K562 (cell line): ENCODE data around the gene ALDOB. TPM values are rescaled to one million over a fixed set of nuclear protein-coding genes. Genes with fewer than 3 reads are reported as not detected.

Source experiments
- FOXK1 ChIP-seq: sonication (generic); formaldehyde crosslinking; IDR thresholded peaks from 2 replicates; pipeline ENCODE4 v1.8.0; 2022; ENCODE audit warnings: missing genetic modification reagents, mild to moderate bottlenecking, borderline replicate concordance
- HDAC8 ChIP-seq: fragments of 450-650 bp; IDR thresholded peaks from 2 replicates; pipeline ENCODE4 v1.6.1; 2016; ENCODE audit warnings: mild to moderate bottlenecking, missing genetic modification characterization, moderate library complexity, missing compliant biosample characterization
- HNRNPLL ChIP-seq: fragments of 200-400 bp; formaldehyde crosslinking; IDR thresholded peaks from 2 replicates; pipeline ENCODE4 v1.6.1; 2017; ENCODE audit warnings: low read length, low read depth, mild to moderate bottlenecking; ENCODE audit not compliant: poor library complexity, severe bottlenecking
- HSF4 ChIP-seq: fragments of 250-450 bp; sonication (Bioruptor Pico); IDR thresholded peaks from 2 replicates; pipeline ENCODE4 v2.1.2; 2022; ENCODE audit warnings: mild to moderate bottlenecking, moderate library complexity, borderline replicate concordance
- NFRKB ChIP-seq: fragments of 450-650 bp; IDR thresholded peaks from 2 replicates; pipeline ENCODE4 v1.6.1; 2016; ENCODE audit warnings: low read depth
- PYGO2 ChIP-seq: fragments of 450-650 bp; IDR thresholded peaks from 2 replicates; pipeline ENCODE4 v1.6.1; 2016; ENCODE audit warnings: mild to moderate bottlenecking, missing genetic modification characterization, moderate library complexity, missing compliant biosample characterization
- RBM25 ChIP-seq: fragments of 200-400 bp; formaldehyde crosslinking; IDR thresholded peaks from 2 replicates; pipeline ENCODE4 v1.6.1; 2018; ENCODE audit warnings: low read length, low read depth, moderate library complexity; ENCODE audit not compliant: severe bottlenecking
- SIN3A ChIP-seq, 2 experiments: fragments of 150-350 bp in 1 of 2; IDR thresholded peaks; 2 replicates each; pipeline ENCODE4 v1.6.1; 2011 to 2016; ENCODE audit warnings: borderline replicate concordance in 2 of 2, low read depth in 2 of 2, low read length in 2 of 2, mild to moderate bottlenecking in 2 of 2, moderate library complexity in 2 of 2; ENCODE audit not compliant: control insufficient read depth in 1 of 2
- TBL1XR1 ChIP-seq, 2 experiments: IDR thresholded peaks; 2 replicates each; pipeline ENCODE4 v1.6.1; 2012; ENCODE audit warnings: improper control_type of control experiment in 2 of 2, low read length in 2 of 2, mild to moderate bottlenecking in 1 of 2
- TCF7L2 ChIP-seq: fragments of 150-350 bp; IDR thresholded peaks from 2 replicates; pipeline ENCODE4 v1.6.1; 2016; ENCODE audit warnings: low read depth, mild to moderate bottlenecking, low read length, moderate library complexity
- TRIM24 ChIP-seq, 2 experiments: fragments of 450-650 bp; IDR thresholded peaks; 2 replicates each; pipeline ENCODE4 v1.6.1; 2016
- ZNF668 ChIP-seq: fragments of 250-450 bp; sonication (Bioruptor Pico); IDR thresholded peaks from 2 replicates; pipeline ENCODE4 v1.8.0; 2022; ENCODE audit warnings: mild to moderate bottlenecking, inconsistent platforms
- polyA plus RNA-seq, 8 experiments: library from polyadenylated mRNA; depleted of rRNA in 4 of 8; stranded (reverse) in 5 of 8; unstranded in 3 of 8; fragments of >200 nt; fragmentation: Nextera tagmentation in 2 of 8; fragmentation: Illumina TruSeq in 1 of 8; extraction: Ambion mirVana in 2 of 8; extraction: Trizol in 1 of 8; gene quantifications; 2 replicates each; pipeline versions ENCODE4 v1.2.1 to v1.2.3, GENCODE V29; 2011 to 2014; ENCODE audit warnings: inconsistent platforms in 1 of 8, missing spikeins in 1 of 8
- total RNA-seq, 7 experiments: library from RNA; depleted of rRNA in 6 of 7; stranded (reverse); fragments of >200 nt in 6 of 7; fragmentation: Illumina TruSeq in 2 of 7; extraction: Trizol in 2 of 7; gene quantifications; 2 replicates each; pipeline versions ENCODE4 v1.2.1 to v1.2.3, GENCODE V29; 2011 to 2021; ENCODE audit warnings: low replicate concordance in 1 of 7
- TF ChIP-seq, protein P1 (sequence below): sonication (generic); formaldehyde crosslinking; IDR thresholded peaks from 2 replicates; pipeline ENCODE4 v1.8.0; 2022; ENCODE audit warnings: mild to moderate bottlenecking, missing genetic modification reagents
- TF ChIP-seq, protein P2 (sequence below), 2 experiments: IDR thresholded peaks; 2 replicates each; pipeline ENCODE4 v1.6.1; 2011; ENCODE audit warnings: borderline replicate concordance in 1 of 2, control low read depth in 1 of 2, low read depth in 1 of 2, low read length in 1 of 2, mild to moderate bottlenecking in 1 of 2, mixed read lengths in 1 of 2, moderate library complexity in 1 of 2; ENCODE audit not compliant: insufficient read depth in 1 of 2, insufficient read length in 1 of 2, poor library complexity in 1 of 2, severe bottlenecking in 1 of 2; ENCODE audit errors: extremely low read depth in 1 of 2
- TF ChIP-seq, protein P3 (sequence below): sonication (generic); formaldehyde crosslinking; IDR thresholded peaks from 2 replicates; pipeline ENCODE4 v1.8.1; 2023; ENCODE audit warnings: mild to moderate bottlenecking, missing genetic modification reagents
- TF ChIP-seq, protein P4 (sequence below): fragments of 450-650 bp; IDR thresholded peaks from 2 replicates; pipeline ENCODE4 v1.6.1; 2016; ENCODE audit warnings: missing biosample characterization, missing genetic modification characterization
- TF ChIP-seq, protein P5 (sequence below): fragments of 250-450 bp; sonication (Bioruptor Pico); IDR thresholded peaks from 2 replicates; pipeline ENCODE4 v1.8.0; 2022; ENCODE audit warnings: inconsistent platforms, mild to moderate bottlenecking, moderate library complexity, borderline replicate concordance

Gene ALDOB
- total and polyA plus RNA-seq, 9 of the 15 experiments (the other 6 are each of a cell fraction or from before 2014, with no cell fraction given), result 0.80 TPM; not detected in 8

DNA sequence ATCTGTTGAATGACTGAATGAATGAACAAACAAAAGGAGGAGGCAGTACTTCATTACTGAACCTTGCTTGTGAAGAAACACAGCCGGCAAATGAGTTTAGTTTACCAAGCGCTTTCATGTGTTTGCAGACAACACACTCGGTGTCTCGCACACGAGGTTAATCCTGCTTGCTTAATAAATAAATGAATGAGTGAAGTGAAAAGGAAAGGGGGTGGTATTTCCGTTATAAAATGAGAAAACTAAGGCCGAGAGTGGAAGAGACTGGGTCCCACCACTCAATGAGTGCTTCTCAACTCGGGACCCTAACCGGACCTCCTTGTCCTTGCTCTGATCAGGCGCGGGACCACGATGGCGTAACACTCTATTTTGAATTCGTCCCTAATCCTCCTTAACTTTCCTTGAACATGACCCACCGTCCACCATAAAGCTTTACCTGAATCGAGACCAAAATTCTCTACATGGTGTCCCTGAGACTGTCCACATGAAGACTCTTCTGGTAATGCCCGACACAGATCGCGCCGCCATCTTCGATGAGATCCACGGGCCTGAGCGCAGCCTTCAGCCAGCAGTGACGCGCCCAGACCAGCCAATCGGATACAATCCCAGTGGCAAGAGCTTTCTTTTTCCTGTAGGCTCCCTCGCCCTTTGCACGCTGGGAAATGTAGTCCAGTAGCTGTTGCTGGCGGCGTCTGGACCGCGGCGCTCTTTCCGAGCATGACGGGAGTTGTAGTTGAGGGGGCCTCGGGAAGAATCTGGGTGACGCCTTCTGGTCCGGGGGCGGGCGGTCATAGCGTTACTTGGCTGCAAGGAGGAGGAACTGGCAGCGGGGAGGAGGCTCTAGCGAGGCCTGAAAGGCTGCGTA, 37.3 kb downstream of the ALDOB start, which contains the start of the genes MRPL50 and ZNF189 (continued):
- TF ChIP-seq FOXK1 (no peak), TRIM24 (IDR thresholded peaks at IDR 0.05) (no peak), HNRNPLL (peak; percentile 45), TBL1XR1 (IDR thresholded peaks at IDR 0.05; ENCODE audit: low read length in 2 of 2) (peak in 1 of 2 experiments; percentile 30; a peak in 1 of 4 replicates), RBM25 (no peak), SIN3A (IDR thresholded peaks at IDR 0.05; ENCODE audit: borderline replicate concordance in 2 of 2, control insufficient read depth in 1 of 2, low read depth in 2 of 2, low read length in 2 of 2) (peak; percentile 54 to 74; a peak in 2 of 4 replicates), HDAC8 (tag) (no peak), NFRKB (peak; percentile 96), HSF4 (CRISPR knock-in tag) (no peak), ZNF668 (CRISPR knock-in tag) (no peak), TCF7L2 (no peak), PYGO2 (tag) (no peak)
- TF ChIP-seq, protein P1, sequence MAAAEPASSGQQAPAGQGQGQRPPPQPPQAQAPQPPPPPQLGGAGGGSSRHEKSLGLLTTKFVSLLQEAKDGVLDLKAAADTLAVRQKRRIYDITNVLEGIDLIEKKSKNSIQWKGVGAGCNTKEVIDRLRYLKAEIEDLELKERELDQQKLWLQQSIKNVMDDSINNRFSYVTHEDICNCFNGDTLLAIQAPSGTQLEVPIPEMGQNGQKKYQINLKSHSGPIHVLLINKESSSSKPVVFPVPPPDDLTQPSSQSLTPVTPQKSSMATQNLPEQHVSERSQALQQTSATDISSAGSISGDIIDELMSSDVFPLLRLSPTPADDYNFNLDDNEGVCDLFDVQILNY (CRISPR knock-in tag), result no peak
- TF ChIP-seq, protein P2, sequence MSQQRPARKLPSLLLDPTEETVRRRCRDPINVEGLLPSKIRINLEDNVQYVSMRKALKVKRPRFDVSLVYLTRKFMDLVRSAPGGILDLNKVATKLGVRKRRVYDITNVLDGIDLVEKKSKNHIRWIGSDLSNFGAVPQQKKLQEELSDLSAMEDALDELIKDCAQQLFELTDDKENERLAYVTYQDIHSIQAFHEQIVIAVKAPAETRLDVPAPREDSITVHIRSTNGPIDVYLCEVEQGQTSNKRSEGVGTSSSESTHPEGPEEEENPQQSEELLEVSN (IDR thresholded peaks at IDR 0.05; ENCODE audit: borderline replicate concordance in 1 of 2, extremely low read depth in 1 of 2, insufficient read depth in 1 of 2, insufficient read length in 1 of 2, low read depth in 1 of 2, low read length in 1 of 2, poor library complexity in 1 of 2, severe bottlenecking in 1 of 2), result peak; percentile 28 to 37
- TF ChIP-seq, protein P3, sequence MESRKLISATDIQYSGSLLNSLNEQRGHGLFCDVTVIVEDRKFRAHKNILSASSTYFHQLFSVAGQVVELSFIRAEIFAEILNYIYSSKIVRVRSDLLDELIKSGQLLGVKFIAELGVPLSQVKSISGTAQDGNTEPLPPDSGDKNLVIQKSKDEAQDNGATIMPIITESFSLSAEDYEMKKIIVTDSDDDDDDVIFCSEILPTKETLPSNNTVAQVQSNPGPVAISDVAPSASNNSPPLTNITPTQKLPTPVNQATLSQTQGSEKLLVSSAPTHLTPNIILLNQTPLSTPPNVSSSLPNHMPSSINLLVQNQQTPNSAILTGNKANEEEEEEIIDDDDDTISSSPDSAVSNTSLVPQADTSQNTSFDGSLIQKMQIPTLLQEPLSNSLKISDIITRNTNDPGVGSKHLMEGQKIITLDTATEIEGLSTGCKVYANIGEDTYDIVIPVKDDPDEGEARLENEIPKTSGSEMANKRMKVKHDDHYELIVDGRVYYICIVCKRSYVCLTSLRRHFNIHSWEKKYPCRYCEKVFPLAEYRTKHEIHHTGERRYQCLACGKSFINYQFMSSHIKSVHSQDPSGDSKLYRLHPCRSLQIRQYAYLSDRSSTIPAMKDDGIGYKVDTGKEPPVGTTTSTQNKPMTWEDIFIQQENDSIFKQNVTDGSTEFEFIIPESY (CRISPR knock-in tag), result no peak
- TF ChIP-seq, protein P4, sequence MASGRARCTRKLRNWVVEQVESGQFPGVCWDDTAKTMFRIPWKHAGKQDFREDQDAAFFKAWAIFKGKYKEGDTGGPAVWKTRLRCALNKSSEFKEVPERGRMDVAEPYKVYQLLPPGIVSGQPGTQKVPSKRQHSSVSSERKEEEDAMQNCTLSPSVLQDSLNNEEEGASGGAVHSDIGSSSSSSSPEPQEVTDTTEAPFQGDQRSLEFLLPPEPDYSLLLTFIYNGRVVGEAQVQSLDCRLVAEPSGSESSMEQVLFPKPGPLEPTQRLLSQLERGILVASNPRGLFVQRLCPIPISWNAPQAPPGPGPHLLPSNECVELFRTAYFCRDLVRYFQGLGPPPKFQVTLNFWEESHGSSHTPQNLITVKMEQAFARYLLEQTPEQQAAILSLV, result no peak
- TF ChIP-seq, protein P5, sequence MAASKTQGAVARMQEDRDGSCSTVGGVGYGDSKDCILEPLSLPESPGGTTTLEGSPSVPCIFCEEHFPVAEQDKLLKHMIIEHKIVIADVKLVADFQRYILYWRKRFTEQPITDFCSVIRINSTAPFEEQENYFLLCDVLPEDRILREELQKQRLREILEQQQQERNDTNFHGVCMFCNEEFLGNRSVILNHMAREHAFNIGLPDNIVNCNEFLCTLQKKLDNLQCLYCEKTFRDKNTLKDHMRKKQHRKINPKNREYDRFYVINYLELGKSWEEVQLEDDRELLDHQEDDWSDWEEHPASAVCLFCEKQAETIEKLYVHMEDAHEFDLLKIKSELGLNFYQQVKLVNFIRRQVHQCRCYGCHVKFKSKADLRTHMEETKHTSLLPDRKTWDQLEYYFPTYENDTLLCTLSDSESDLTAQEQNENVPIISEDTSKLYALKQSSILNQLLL (CRISPR knock-in tag), result no peak
